Stimulated activated CD8-positive, alpha-beta memory T cell treated with anti-CD3 and anti-CD28 coated beads, Interleukin-15, amount 100 ng/mL, for 1 hour (primary cell): ENCODE data around the gene PTBP3.
"Not testable (repeated sequence)": the region's sequence is repeated elsewhere in the genome, so short reads cannot be mapped to it uniquely, and the experiment has no call there.

Experiments
- DNase-seq: peaks from one replicate; pipeline ENCODE4 v3.0.0-alpha.2; 2020; ENCODE audit warnings: low read depth

The PTBP3 gene

GRCh38 chr9:112268413-112268812, 65.0 kb downstream of the PTBP3 start:
- DNase-seq: no peak

GRCh38 chr9:112267086-112267485, 66.3 kb downstream of the PTBP3 start:
- DNase-seq: not testable (repeated sequence)

DNA sequence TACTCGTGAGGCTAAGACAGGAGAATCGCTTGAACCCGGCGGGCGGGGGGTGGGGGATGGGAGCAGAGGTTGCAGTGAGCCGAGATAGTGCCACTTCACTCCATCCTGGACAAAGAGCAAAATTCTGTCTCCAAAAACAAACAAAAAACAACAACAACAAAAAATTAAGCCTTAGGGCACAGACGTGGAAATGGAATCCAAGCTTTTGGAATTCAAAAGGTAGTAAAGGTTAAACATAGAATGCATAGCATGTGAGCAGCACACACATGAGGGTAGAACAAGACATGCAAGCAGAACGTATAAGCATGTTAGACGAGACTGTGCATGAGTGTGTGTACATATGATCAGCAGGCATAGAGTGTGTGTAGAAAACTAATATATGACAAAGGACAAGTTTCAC, 68.0 kb downstream of the PTBP3 start:
- DNase-seq: no peak

- DNase-seq: no peak
Observed at GRCh38 chr9:112262577-112262976, 70.8 kb downstream of the PTBP3 start.

DNA sequence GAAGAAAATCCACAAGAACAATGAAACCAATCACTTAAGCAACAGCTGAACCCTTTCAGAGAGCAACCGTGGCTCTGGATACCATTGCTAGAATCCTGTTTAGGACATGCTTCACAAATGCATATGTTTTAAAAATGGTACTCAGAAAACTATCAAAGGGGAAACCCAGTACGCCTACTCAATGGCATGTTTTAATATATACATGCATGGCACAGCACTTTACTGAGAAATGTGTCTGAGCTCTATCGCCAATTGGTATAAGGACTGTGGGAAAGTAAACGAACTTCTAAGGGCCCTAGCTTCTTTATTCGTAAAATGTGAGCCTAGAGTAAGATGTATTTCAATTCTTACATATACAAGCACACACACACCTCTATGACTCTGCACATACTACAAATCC, 72.3 kb downstream of the PTBP3 start:
- DNase-seq: no peak

DNA sequence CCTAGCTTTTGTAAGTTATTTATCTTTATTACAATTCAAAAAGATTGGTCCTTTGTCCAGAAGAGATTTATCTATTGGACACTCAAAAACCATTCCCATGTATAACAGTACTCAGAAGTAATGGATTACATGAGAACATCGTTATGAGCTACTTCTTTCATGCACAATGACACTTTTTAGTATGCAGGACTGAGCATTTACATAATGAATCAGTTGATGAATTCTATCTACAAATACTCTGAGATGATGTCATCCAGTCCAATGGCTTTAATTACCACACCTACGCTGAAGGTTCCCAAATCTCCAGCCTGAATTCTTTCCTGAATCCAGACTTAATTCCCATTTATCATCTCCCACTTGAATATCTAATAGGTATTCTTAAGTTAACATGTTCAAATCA, 75.3 kb downstream of the PTBP3 start:
- no peak for DNase-seq

DNA sequence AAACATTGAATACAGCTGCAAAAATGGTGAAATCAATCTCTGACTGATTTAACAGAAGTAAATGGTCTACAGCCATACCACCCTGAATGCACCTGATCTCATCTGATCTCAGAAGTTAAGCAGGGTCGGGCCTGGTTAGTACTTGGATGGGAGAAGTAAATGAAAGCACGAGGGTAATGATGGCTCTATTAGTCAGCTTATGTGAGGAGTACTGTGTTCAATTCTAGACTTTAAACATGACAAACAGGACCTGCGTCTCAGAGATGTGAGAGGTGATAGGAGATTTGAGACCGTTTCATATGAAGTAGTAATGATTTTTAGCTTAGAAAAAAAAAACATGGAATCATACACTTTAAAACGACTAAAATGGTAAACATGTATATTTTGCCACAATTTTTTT, 81.2 kb downstream of the PTBP3 start:
- DNase-seq: no peak

- no peak for DNase-seq
Observed at GRCh38 chr9:112249277-112249676, 84.1 kb downstream of the PTBP3 start.

DNA sequence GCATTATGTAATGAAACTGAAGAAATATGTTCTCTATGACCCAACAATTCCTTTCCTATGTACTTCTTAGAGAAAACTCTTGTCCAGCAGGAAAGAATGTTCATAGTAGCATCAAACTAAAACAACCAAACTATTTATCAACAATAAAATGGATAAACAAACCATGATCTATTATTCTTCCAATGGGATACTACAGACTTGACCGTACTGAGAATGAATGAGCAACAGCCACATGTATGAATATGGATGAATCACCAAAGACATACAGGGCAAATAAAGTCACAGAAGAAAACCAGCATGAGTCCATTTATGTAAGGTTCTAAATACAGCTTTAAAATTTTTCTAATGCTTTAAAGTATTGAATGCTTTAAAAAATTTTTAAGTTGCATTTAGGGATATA, 84.7 kb downstream of the PTBP3 start:
- DNase-seq: no peak

GRCh38 chr9:112247090-112247489, 86.3 kb downstream of the PTBP3 start:
- no peak for DNase-seq

DNA sequence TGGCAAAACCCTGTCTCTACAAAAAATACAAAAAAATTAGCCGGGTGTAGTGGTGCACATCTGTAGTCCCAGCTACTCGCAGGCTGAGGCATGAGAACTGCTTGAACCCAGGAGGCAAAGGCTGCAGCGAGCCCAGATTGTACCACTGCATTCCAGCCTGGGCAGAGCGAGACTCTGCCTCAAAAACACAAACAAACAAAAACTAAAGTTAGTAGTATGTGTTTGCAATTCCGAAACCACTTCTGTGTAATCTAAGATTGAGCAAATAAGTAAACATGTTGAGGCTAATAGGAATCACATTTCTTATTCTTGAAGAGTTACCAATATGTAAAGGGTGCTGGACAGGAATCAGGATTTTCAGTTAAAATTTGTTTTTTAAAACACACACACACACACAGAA, 88.3 kb downstream of the PTBP3 start:
- DNase-seq: no peak

DNA sequence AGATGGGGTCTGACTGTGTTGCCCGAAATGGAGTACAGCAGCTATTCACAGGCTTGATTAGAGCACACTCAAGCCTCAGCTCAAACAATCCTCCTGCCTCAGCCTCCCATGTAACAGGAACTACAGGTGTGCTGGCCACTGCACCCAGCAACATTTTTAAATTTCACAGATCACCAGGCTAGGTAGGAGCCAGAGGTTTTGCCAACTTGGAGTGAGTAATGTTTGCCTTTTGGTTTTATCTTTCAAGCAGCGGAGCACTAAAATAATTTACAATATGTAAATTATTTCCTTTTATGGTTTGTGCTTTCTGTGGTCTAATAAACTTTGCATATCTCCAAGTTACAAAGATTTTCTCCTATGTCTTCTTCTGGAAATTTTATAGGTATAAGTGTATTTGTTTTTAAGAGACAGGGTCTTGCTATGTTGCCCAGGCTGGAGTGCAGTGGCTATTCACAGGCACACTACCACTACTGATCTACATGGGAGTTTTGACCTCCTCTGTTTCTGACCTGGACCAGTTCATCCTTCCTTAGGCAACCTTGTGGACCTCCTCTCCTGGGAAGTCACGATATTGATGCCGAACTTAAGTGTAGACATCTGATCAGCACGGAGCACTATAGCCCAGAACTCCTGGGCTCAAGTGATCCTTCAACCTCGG, 91.1 kb downstream of the PTBP3 start:
- no peak for DNase-seq

DNA sequence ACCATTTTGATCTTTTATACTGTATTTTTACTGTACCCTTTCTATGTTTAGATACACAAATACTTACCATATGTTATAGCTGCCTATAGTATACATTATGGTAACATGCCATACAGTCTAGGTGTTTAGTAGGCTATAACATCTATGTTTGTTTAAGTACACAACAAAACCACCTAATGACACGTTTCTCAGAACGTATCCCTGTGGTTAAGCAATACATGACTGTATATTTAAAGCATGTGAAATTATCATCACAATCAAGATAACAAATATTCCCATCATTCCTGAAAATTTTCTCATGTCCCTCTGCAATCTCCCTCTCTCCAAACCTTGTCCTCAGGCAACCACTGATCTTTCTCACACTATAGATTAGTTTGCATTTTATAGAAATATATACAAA, 91.9 kb downstream of the PTBP3 start:
- no peak for DNase-seq

DNA sequence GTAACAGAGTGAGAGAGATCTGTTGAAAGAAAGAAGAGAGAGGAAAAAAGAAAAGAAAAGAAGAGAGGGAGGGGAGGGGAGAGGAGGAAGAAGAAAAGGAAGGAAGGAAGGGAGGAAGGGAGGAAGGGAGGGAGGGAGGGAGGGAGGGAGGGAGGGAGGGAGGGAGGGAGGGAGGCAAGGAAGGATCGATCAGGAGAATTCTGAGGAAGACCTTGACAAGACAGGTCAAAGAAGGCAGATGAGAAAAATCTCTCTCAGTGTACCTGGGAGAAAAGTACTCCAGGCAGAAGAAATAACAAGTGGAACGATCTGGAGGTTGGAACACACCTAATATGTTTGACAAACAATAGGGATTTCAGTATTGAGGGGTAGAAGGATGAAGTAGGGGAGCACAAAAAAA, 93.7 kb downstream of the PTBP3 start:
- DNase-seq: no peak

DNA sequence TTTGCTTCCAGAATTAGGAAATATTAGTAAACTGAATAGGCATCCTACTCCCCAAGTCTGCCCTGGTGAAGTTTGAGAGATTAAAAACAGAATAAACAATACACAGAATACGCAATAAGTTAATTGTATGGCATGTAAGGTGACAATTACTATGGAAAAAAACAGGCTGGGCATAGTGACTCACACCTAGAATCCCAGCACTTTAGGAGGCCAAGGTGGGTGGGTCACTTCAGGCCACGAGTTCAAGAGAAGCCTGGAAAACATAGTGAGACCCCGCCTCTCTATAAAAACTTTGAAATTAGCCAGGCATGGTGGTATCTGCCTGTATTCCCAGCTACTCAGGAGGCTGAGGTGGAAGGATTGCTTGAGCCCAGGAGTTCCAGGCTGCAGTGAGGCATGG, 94.1 kb downstream of the PTBP3 start:
- no peak for DNase-seq

DNA sequence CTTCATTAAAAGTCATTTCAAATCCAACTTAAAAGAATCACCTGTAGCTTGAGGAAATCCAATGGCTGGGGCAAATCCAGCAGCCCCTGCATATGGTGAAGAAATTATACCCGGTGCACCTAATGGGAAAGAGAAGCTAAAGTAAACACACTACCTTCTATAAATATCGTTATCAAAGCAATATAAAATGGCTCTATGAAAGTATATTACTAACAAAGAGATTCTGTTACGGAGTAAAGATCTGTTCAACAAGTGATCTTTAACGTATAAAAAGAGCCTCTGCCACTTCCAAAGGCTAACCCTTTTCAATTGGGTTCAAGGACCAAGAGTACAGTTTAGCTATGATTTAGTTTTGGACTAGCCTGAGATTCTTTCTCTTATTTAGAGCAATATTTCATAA, 98.6 kb downstream of the PTBP3 start:
- DNase-seq: no peak

GRCh38 chr9:112233769-112234168, 99.7 kb downstream of the PTBP3 start:
- DNase-seq: no peak

GRCh38 chr9:112232233-112232632, 101.2 kb downstream of the PTBP3 start:
- no peak for DNase-seq

DNA sequence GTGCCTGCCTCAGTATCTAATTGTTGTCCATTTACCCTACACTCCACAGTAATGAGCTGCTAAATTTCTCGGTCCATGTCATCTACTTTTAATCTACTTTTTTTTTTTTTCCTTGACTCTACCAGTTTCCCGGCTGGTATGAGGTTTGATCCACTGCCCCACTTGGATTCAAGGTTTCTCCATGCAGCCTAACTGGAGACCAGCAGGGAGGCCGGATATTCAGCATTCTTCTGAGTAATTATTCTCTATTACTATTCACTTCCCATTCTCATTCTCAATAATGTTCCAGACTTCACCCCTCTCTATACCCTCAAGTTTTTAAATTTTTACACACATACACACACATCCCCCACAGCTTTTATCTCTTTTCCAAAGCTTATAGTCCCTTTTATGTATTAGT, 107.3 kb downstream of the PTBP3 start:
- DNase-seq: no peak

DNA sequence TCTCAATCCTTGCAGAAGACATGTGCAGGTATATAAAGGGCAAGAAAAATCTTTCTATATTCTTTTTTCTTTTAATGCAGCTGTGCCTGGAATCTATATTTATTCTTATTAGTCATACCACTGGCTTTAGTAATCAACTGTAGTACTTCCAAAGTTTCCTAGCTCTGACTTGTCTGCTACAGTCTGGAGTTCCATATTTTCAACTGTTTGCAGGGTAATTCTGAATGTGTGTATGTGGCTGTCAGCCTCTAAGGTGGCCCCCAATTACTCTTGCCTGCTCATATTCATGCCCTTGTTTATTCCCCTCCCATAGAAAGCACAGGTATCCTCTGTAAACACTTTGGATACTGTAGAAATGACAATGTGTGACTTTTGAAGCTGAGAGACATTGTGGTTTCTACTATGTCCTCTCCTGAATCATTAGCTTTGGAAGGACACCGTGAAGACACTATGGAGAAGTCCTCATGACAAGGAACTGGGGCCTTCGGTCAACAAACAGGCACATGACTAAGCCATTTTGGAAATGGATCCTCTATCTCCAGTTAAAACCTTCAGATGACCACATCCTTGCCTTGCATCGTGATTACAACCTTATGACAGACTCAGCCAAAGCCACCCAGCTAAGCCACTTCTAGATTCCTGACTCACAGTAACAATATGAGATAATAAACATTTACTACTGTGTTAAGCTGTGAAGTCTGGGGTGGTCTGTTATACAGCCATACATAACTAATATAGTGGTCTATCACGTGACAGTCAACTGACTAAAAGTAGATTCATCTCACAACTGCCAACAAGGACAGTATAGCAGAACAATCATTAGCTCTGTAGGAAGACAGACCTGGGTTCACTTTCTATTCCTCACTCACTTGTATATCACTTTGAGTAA, 108.8 kb downstream of the PTBP3 start:
- no peak for DNase-seq

- DNase-seq: no peak
Observed at GRCh38 chr9:112218908-112219307, 114.5 kb downstream of the PTBP3 start.

- no peak for DNase-seq
Observed at GRCh38 chr9:112212926-112213325, 120.5 kb downstream of the PTBP3 start.

DNA sequence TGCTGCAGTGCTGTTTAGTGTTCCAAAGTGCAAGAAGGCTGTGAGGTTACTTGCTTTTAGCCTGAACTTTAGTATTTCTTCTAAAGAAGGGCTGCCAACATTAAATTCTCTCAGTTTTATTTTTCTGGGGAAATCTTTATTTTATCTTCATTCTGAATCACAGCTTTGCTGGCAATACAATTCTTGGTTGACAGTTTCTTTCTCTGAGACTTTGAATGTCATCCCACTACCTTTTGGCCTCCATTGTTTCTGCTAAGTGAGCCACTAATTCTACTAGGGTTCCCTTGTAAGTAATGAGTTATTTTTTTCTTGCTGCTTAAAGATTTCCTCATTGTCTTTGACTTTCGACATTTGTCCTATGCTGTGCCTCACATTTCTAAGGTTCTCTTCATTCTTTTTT, 126.0 kb downstream of the PTBP3 start:
- no peak for DNase-seq

DNA sequence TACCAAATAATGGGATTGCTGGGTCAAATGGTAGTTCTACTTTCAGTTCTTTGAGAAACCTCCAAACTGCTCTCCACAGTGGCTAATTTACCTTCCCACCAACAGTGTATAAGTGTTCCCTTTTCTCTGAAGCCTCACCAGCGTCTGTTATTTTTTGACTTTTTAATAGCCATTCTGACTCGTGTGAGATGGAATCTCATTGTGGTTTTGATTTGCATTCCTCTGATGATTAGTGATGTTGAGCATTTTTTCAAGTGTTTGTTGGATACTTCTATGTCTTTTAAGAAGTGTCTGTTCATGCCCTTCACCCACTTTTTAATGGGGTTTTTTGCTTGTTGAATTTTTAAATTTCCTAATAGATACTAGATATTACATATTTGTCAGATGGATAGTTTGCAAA, 129.9 kb downstream of the PTBP3 start:
- no peak for DNase-seq
